HEK293T (cell line): ENCODE measurements around the gene DKK2.

Experiments used
- CTCF ChIA-PET: fragments of 350-600 bp; formaldehyde crosslinking; extraction: SDS; loops from one replicate; lab custom pipeline; 2021; ENCODE audit warnings: antibody characterized with exemption, inconsistent platforms; lab: Yijun Ruan, JAX
- POLR2A ChIA-PET: fragments of 350-600 bp; formaldehyde crosslinking; extraction: SDS; loops from one replicate; lab custom pipeline; 2020; ENCODE audit warnings: antibody characterized with exemption, inconsistent platforms; lab: Yijun Ruan, JAX
- DNase-seq: peaks from one replicate; pipeline ENCODE4 v3.0.0; 2012; ENCODE audit warnings: mixed read lengths; ENCODE audit errors: extremely low spot score
- ARNT ChIP-seq: fragments of 450-650 bp; IDR thresholded peaks from 2 replicates; pipeline ENCODE4 v1.6.1; 2017; ENCODE audit warnings: mild to moderate bottlenecking
- BHLHE40 ChIP-seq: fragments of 450-650 bp; IDR thresholded peaks from 2 replicates; pipeline ENCODE4 v1.6.1; 2016; ENCODE audit warnings: mild to moderate bottlenecking, moderate library complexity, borderline replicate concordance
- CTBP1 ChIP-seq: fragments of 450-650 bp; IDR thresholded peaks from 2 replicates; pipeline ENCODE4 v1.6.1; 2016; ENCODE audit warnings: borderline replicate concordance
- ELF4 ChIP-seq: fragments of 450-650 bp; IDR thresholded peaks from 2 replicates; pipeline ENCODE4 v1.6.1; 2017; ENCODE audit warnings: antibody characterized with exemption
- FOXA1 ChIP-seq: fragments of 450-650 bp; IDR thresholded peaks from 2 replicates; pipeline ENCODE4 v1.6.1; 2016; ENCODE audit warnings: mild to moderate bottlenecking
- FOXK2 ChIP-seq: fragments of 450-650 bp; IDR thresholded peaks from 2 replicates; pipeline ENCODE4 v1.6.1; 2016; ENCODE audit warnings: mild to moderate bottlenecking
- FOXM1 ChIP-seq: fragments of 450-650 bp; IDR thresholded peaks from 2 replicates; pipeline ENCODE4 v1.6.1; 2017; ENCODE audit warnings: mild to moderate bottlenecking, borderline replicate concordance
- HDGF ChIP-seq: fragments of 450-650 bp; IDR thresholded peaks from 2 replicates; pipeline ENCODE4 v1.6.1; 2017; ENCODE audit warnings: antibody characterized with exemption, borderline replicate concordance
- L3MBTL2 ChIP-seq: fragments of 450-650 bp; conservative IDR thresholded peaks from 2 replicates; pipeline ENCODE4 v1.6.1; 2016; ENCODE audit warnings: mild to moderate bottlenecking
- LEF1 ChIP-seq: fragments of 450-650 bp; IDR thresholded peaks from 2 replicates; pipeline ENCODE4 v1.6.1; 2017; ENCODE audit warnings: mild to moderate bottlenecking, borderline replicate concordance
- NFRKB ChIP-seq: fragments of 450-650 bp; IDR thresholded peaks from 2 replicates; pipeline ENCODE4 v1.6.1; 2016; ENCODE audit warnings: mild to moderate bottlenecking, moderate library complexity
- SP1 ChIP-seq: fragments of 450-650 bp; IDR thresholded peaks from 2 replicates; pipeline ENCODE4 v1.6.1; 2017
- SUZ12 ChIP-seq: fragments of 450-650 bp; IDR thresholded peaks from 2 replicates; pipeline ENCODE4 v1.6.1; 2016; ENCODE audit warnings: mild to moderate bottlenecking
- TARDBP ChIP-seq: fragments of 450-650 bp; IDR thresholded peaks from 2 replicates; pipeline ENCODE4 v1.6.1; 2016
- ZNF384 ChIP-seq: fragments of 450-650 bp; IDR thresholded peaks from 2 replicates; pipeline ENCODE4 v1.6.1; 2016
- TF ChIP-seq, protein P1 (sequence below): fragments of 450-650 bp; IDR thresholded peaks from 2 replicates; pipeline ENCODE4 v1.6.1; 2016

DKK2 gene

DNA sequence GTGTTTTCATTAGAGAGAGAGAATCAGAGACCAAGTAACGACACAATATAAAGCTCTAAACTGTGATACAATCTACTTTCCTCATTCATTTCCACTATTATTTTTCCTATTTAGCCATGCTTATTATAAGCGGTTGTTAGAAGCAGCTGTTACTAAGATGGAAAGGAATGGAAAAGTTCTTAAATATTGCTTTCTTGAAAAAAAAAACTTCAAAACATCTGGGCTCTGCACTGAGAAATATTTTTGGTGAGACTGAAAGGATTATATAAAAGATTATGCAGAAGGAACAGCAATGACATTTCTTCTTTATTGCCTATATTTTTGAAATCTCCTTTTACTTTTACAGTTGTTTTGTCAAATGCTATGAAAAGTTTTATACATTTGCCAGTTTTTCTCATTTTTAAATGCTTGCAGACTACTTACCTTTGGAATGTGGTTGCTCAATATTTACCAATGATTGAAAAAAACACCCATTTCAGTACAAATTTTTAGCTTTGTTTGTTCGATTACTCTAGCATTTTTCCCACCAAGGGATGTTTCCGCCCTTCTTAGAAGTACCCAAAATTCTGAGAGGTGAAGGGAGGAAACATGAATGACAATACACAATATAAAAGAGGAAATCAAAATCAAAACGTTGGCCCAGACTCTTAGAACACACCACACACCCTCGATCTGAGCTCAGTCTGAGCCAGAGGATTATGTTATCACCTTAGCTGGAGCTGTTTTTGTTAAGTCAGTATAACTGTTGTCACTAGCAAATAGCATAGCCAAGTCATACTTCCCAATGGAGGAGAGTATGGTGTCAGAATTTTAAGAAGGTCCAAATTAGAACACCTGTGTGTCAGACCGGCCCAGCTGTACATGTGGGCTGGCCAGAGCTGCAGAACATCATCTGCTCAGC, 18.4 kb downstream of the DKK2 start:
- POLR2A ChIA-PET = no interaction called here
- CTCF ChIA-PET = interaction anchor here (0.6 to 1.1 kb wide), 2 partner anchors 8 to 17 kb away, joined by 3 to 4 read pairs; no protein-coding TSS in a partner anchor
- no peak for TF ChIP-seq ARNT
- no peak for TF ChIP-seq BHLHE40
- TF ChIP-seq LEF1 = no peak
- no peak for TF ChIP-seq SUZ12
- no peak for TF ChIP-seq ELF4
- TF ChIP-seq NFRKB = no peak
- TF ChIP-seq SP1 = no peak
- TF ChIP-seq CTBP1 = no peak
- no peak for TF ChIP-seq TARDBP
- no peak for TF ChIP-seq FOXK2
- no peak for TF ChIP-seq HDGF
- TF ChIP-seq, protein P1, sequence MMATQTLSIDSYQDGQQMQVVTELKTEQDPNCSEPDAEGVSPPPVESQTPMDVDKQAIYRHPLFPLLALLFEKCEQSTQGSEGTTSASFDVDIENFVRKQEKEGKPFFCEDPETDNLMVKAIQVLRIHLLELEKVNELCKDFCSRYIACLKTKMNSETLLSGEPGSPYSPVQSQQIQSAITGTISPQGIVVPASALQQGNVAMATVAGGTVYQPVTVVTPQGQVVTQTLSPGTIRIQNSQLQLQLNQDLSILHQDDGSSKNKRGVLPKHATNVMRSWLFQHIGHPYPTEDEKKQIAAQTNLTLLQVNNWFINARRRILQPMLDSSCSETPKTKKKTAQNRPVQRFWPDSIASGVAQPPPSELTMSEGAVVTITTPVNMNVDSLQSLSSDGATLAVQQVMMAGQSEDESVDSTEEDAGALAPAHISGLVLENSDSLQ = no peak
- no peak for TF ChIP-seq FOXA1
- TF ChIP-seq ZNF384 = no peak
- no peak for TF ChIP-seq L3MBTL2
- TF ChIP-seq FOXM1 = no peak
- no peak for DNase-seq

- DNase-seq = no peak
- POLR2A ChIA-PET = no interaction called here
- CTCF ChIA-PET = no interaction called here
- TF ChIP-seq ELF4 (no peak), HDGF (no peak), NFRKB (no peak), FOXM1 (no peak), TARDBP (no peak), ZNF384 (no peak), LEF1 (no peak), L3MBTL2 (no peak), FOXK2 (no peak), SP1 (no peak), ARNT (no peak), SUZ12 (no peak)
- TF ChIP-seq, protein P1 = no peak
Observed at GRCh38 chr4:107011312-107011711, 24.8 kb downstream of the DKK2 start.

DNA sequence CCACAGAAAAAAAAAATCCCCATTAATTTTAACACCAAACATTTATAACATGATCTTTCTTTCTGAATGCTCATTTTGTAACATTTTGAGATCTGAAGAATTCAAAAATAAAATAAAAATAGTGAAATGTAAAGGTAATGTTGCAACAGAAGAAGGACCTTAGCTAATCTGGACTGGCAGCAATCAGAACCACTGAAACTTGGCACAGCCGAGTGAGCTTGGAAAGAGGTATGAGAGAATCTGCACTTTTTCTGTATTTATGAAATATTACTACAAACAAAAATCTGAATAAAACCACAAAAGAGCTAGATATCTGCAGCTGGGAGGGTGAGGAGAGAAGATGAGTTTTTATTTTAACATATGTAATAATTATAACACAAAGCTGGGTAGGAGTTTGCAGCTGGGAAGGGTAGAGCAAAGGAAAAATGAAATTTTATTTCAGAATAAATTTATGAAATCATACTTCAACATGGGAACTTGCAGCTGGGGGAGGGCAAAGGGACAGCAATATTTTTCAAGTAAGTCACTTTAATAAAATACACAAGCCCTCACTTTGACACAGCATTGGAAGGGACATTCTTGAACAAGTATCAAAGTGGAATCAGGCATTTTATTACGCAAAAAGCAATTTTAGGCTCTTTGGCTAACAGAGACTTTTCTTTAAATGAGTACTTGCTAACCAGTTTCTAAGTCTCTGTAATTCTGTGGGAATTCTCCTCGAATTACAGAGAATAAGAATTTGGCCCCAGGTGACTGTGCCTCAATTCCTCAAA, 26.7 kb downstream of the DKK2 start:
- CTCF ChIA-PET = interaction anchor here (0.6 kb wide), 1 partner anchor 9 kb away, joined by 3 read pairs; no protein-coding TSS in a partner anchor
- DNase-seq = no peak
- TF ChIP-seq, protein P1 = no peak
- TF ChIP-seq CTBP1 (no peak), FOXA1 (no peak), ELF4 (no peak), LEF1 (no peak), SP1 (no peak), BHLHE40 (no peak), L3MBTL2 (no peak), SUZ12 (no peak), TARDBP (no peak), NFRKB (no peak), ARNT (no peak), ZNF384 (no peak)
- POLR2A ChIA-PET = no interaction called here

DNA sequence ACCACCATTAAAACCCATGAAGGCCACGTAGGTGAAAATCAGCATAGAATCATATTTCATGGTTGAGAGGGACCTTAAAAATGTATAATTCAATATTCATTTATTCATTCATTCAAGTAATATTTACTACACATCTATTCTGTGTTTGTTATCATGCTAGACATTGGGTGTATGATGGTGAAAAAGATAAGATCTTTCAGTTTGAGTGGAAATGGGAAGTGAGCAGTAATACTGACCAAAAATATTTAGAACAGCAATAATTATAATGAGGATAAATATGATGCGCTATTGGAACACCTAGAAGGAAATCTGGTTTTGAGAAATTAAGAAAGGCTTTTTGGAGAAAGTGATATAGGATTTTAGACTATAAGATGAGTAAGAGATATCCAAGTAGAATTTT, 28.0 kb downstream of the DKK2 start:
- no peak for DNase-seq
- TF ChIP-seq FOXA1 (no peak), LEF1 (no peak), CTBP1 (no peak), HDGF (no peak), L3MBTL2 (no peak), FOXK2 (no peak)
- CTCF ChIA-PET = no interaction called here
- POLR2A ChIA-PET = no interaction called here

DNA sequence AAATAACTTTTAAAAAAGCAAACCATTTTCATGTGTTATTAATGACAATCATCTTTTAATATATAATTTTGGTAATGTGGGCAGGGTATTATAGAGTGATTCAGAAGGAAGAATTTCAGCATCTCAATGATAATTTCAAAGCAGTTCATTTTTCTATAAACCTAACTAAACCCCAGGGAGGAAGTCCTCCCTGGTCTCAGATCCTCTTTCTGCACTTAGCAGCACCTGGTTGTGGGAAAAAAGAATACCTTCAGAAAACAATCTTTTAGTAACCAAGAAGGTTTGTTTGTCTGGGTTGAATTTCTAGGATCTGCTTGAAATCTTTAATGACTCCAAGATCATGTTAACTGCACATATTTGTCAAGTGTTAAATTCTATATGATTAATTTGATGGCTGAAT, 29.9 kb downstream of the DKK2 start:
- POLR2A ChIA-PET = no interaction called here
- TF ChIP-seq L3MBTL2 (no peak), ARNT (no peak), CTBP1 (no peak), NFRKB (no peak), HDGF (no peak), ZNF384 (no peak), SUZ12 (no peak), FOXK2 (no peak), LEF1 (no peak), BHLHE40 (no peak), TARDBP (no peak), SP1 (no peak), FOXM1 (no peak), FOXA1 (no peak), ELF4 (no peak)
- TF ChIP-seq, protein P1 = no peak
- CTCF ChIA-PET = interaction anchor here (0.5 kb wide), 1 partner anchor 880 kb away, joined by 3 read pairs; no protein-coding TSS in a partner anchor
- DNase-seq = no peak
